Measurements from ENCODE around the gene ZNF367.

Gene ZNF367

DNA sequence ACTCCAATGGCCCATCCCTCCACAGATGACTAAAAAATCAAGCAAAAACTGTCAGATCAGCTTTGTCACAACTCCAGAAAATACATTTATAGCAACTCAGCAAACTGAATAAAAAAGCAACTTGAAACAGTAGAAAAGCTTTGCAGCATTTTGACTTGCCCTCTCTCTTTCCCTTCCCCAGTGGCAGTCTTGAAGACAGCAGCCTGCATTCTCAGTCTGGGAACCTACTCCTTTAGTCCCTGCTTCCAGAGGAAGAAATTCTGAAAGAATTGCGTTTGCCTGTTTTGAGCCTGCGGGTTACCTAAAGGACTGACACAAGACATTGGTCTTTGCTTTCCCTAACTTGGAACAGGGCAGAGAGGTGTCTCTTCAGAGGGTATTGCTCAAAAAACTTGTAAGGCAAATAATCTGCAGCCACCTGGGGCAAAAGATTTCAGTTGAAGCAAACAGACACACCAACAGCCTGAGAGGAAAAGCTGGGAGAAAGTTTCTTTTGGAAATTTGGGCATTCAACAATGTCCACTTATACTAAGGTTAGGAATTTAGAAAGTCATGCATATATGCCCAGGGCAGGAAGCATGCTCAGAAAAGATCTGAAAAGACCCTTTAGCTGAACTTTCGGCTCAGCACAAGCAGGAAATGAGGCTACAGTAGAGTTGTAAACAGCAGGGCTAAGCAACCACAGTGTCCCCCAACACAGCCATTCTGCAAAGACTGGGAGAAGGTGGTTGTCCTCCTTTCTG lies 19.4 kb downstream of the ZNF367 start:
- peaks cover 30% of the 10 kb centered on the region; the same call in 1 of the 2 replicates for H3K36me3 ChIP-seq (ENCODE audit: insufficient read depth, low read length)
- no peaks in the 10 kb centered on the region for H3K27me3 ChIP-seq (ENCODE audit: insufficient read depth, low read length, poor library complexity, severe bottlenecking)
- peaks cover 21% of the 10 kb centered on the region for H3K4me1 ChIP-seq (ENCODE audit: insufficient read depth, low read length, poor library complexity, severe bottlenecking)
- peak overlapping the region; percentile 73 for H3K4me2 ChIP-seq (ENCODE audit: low read depth, low read length, poor library complexity, severe bottlenecking)
- H2AFZ ChIP-seq (ENCODE audit: low read length): no peak overlapping the region; the same call in 1 of the 2 replicates
- TF ChIP-seq, protein P1, sequence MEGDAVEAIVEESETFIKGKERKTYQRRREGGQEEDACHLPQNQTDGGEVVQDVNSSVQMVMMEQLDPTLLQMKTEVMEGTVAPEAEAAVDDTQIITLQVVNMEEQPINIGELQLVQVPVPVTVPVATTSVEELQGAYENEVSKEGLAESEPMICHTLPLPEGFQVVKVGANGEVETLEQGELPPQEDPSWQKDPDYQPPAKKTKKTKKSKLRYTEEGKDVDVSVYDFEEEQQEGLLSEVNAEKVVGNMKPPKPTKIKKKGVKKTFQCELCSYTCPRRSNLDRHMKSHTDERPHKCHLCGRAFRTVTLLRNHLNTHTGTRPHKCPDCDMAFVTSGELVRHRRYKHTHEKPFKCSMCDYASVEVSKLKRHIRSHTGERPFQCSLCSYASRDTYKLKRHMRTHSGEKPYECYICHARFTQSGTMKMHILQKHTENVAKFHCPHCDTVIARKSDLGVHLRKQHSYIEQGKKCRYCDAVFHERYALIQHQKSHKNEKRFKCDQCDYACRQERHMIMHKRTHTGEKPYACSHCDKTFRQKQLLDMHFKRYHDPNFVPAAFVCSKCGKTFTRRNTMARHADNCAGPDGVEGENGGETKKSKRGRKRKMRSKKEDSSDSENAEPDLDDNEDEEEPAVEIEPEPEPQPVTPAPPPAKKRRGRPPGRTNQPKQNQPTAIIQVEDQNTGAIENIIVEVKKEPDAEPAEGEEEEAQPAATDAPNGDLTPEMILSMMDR (conservative IDR thresholded peaks at IDR 0.05; ENCODE audit: low read length): no peak; the same call in 1 of the 2 replicates
- no peak for TF ChIP-seq EZH2phosphoT487 (IDR thresholded peaks at IDR 0.05; ENCODE audit: borderline replicate concordance)
- H3K4me3 ChIP-seq (ENCODE audit: low read length, poor library complexity, severe bottlenecking): peak overlapping the region; percentile 57
- H3K9ac ChIP-seq (ENCODE audit: low read depth, low read length, poor library complexity, severe bottlenecking): peak overlapping the region; percentile 51
- no peaks in the 10 kb centered on the region for H3K9me2 ChIP-seq (replicated peaks; ENCODE audit: low read depth, low read length)
- peaks cover 76% of the 10 kb centered on the region for H3K79me2 ChIP-seq (ENCODE audit: insufficient read depth, low read length)
- peaks cover 43% of the 10 kb centered on the region for H4K20me1 ChIP-seq (ENCODE audit: insufficient read depth, low read length, poor library complexity, severe bottlenecking)
- no peaks in the 10 kb centered on the region for H3K9me3 ChIP-seq (ENCODE audit: insufficient read depth, low read depth, low read length)
- H3F3A ChIP-seq (ENCODE audit: low read depth): no peaks in the 10 kb centered on the region

DNA sequence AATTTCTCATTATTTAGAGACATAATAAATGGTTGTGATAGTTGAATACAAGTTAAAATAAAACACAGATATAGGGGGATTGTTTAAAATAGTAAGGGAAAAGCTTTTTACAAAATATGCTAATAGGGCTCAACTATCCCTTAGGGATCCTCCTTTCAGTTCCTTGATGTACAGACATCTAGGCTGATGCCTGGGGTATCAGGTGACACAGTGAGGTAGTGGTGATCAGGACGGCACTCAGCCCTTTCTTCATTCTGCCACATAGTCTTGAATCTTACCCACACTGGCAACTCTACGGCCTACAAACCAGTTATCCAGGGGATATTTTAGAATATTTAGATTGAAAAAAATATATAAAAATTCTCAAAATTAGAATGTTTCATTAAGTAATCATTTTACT lies 22.2 kb downstream of the ZNF367 start:
- Histone ChIP-seq H3F3A (ENCODE audit: low read depth) (no peaks in the 10 kb centered on the region), H3K4me2 (ENCODE audit: low read depth, low read length, poor library complexity, severe bottlenecking) (no peak overlapping the region), H2AFZ (ENCODE audit: low read length) (no peak overlapping the region), H3K36me3 (ENCODE audit: insufficient read depth, low read length) (peaks cover 57% of the 10 kb centered on the region; the same call in 1 of the 2 replicates), H3K79me2 (ENCODE audit: insufficient read depth, low read length) (peaks cover 50% of the 10 kb centered on the region), H3K9ac (ENCODE audit: low read depth, low read length, poor library complexity, severe bottlenecking) (no peak overlapping the region), H4K20me1 (ENCODE audit: insufficient read depth, low read length, poor library complexity, severe bottlenecking) (peaks cover 37% of the 10 kb centered on the region), H3K9me2 (replicated peaks; ENCODE audit: low read depth, low read length) (no peaks in the 10 kb centered on the region), H3K9me3 (ENCODE audit: insufficient read depth, low read depth, low read length) (no peaks in the 10 kb centered on the region), H3K27me3 (ENCODE audit: insufficient read depth, low read length, poor library complexity, severe bottlenecking) (no peaks in the 10 kb centered on the region), H3K4me1 (ENCODE audit: insufficient read depth, low read length, poor library complexity, severe bottlenecking) (peaks cover 21% of the 10 kb centered on the region), H3K4me3 (ENCODE audit: low read length, poor library complexity, severe bottlenecking) (no peak overlapping the region)
- no peak for TF ChIP-seq EZH2phosphoT487 (IDR thresholded peaks at IDR 0.05; ENCODE audit: borderline replicate concordance)
- TF ChIP-seq, protein P1 (conservative IDR thresholded peaks at IDR 0.05; ENCODE audit: low read length): no peak

DNA sequence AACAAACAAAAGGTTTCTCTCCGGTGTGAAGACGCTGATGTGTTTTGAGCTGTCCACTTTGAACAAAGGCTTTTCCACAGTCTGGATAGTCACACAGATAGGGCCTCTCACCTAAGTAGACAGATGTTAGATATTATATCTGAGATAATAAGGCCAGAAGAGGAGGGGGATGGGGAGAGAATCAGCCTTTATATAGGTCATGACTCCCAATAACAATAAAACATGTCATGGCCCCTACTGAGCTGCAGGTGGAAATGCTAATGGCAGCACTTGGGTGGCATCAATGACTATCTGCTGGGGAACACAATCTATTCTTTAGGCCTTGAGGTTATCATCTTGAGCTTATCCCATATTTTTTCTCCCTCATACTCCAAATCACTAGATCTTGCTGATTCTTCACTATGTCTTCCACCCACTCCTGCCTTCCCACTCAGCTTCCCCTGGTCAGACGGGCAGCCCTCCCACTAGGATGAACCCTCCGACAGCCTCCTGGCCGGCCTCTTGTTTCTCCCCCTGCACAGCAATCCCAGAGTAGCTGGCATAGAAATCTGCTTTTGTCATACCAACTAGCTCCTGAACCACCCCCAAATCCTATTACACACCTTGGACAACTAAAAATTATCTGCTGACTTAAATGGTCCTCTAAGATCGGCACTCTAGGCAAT lies 23.2 kb downstream of the ZNF367 start:
- Histone ChIP-seq H3K9me3 (ENCODE audit: insufficient read depth, low read depth, low read length) (no peaks in the 10 kb centered on the region), H3F3A (ENCODE audit: low read depth) (no peaks in the 10 kb centered on the region), H3K9ac (ENCODE audit: low read depth, low read length, poor library complexity, severe bottlenecking) (no peak overlapping the region), H3K79me2 (ENCODE audit: insufficient read depth, low read length) (peaks cover 40% of the 10 kb centered on the region), H3K36me3 (ENCODE audit: insufficient read depth, low read length) (peaks cover 67% of the 10 kb centered on the region; the same call in 1 of the 2 replicates), H3K9me2 (replicated peaks; ENCODE audit: low read depth, low read length) (no peaks in the 10 kb centered on the region), H2AFZ (ENCODE audit: low read length) (no peak overlapping the region), H3K27me3 (ENCODE audit: insufficient read depth, low read length, poor library complexity, severe bottlenecking) (no peaks in the 10 kb centered on the region), H3K4me2 (ENCODE audit: low read depth, low read length, poor library complexity, severe bottlenecking) (no peak overlapping the region), H4K20me1 (ENCODE audit: insufficient read depth, low read length, poor library complexity, severe bottlenecking) (peaks cover 30% of the 10 kb centered on the region), H3K4me1 (ENCODE audit: insufficient read depth, low read length, poor library complexity, severe bottlenecking) (peaks cover 17% of the 10 kb centered on the region), H3K4me3 (ENCODE audit: low read length, poor library complexity, severe bottlenecking) (no peak overlapping the region)
- TF ChIP-seq, protein P1 (conservative IDR thresholded peaks at IDR 0.05; ENCODE audit: low read length): no peak
- TF ChIP-seq EZH2phosphoT487 (IDR thresholded peaks at IDR 0.05; ENCODE audit: borderline replicate concordance): no peak
